Activated CD4-positive, alpha-beta T cell treated with anti-CD3 and anti-CD28 coated beads for 24 hours (primary cell): ENCODE results near the gene LRP2.

Experiments used
- DNase-seq, 2 donors: peaks; one replicate each; pipeline ENCODE4 v3.0.0-alpha.2; 2020; ENCODE audit warnings: low read depth in 2 of 2

LRP2 gene

GRCh38 chr2:169091761-169092519 lies 270.4 kb downstream of the LRP2 start:
- no peak for DNase-seq

GRCh38 chr2:169091256-169091655 lies 271.1 kb downstream of the LRP2 start:
- no peak for DNase-seq

DNA sequence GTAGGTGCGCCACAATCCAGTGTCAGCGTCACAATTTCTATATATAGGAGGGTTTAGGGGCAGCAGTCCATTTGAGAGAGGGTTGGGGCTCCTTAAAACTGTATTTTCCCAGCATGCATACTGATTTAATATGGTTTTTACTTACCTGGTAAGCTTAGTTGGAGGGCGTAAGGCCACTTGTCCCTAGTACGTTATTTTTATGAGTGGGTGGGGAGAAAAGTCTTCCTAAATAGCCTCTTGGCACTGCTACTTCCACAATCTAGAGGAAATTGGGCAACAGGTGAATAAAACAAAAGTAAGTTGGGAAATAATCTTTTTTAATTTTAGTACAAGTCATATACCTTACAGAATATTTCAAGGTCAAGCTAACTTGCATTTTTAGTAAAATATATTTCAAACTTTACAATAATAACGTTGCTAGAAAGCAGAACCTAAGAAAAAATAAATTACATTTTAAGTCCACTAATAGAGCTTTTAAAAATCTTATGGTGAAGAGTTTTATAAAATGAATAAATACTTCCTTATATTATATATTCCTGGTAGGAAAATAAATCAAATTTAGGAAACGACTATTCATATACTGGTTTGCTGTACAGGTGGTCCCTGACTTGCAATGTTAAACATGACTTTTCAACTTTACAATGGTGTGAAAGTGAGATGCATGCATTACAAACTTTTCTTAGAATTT lies 272.1 kb downstream of the LRP2 start:
- DNase-seq, result no peak

DNA sequence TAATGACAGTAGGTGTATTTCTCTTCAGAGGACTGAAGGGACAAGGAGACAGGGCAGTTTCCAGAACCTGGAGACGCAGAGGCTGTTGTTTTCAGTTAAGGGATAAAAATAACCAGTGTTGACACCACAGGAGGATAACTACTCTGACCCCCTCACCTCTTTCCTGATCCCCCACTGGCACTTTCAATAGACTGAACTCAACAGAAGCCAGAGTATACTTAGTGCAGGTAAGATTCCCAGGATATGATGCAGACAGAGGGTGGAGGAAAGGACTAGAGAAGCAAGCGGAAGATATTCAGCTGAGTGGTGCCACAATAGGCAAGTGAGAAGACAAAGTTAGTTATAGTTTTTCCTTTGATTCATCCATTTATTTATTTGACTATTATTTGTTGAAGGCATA lies 273.2 kb downstream of the LRP2 start:
- DNase-seq, result no peak

DNA sequence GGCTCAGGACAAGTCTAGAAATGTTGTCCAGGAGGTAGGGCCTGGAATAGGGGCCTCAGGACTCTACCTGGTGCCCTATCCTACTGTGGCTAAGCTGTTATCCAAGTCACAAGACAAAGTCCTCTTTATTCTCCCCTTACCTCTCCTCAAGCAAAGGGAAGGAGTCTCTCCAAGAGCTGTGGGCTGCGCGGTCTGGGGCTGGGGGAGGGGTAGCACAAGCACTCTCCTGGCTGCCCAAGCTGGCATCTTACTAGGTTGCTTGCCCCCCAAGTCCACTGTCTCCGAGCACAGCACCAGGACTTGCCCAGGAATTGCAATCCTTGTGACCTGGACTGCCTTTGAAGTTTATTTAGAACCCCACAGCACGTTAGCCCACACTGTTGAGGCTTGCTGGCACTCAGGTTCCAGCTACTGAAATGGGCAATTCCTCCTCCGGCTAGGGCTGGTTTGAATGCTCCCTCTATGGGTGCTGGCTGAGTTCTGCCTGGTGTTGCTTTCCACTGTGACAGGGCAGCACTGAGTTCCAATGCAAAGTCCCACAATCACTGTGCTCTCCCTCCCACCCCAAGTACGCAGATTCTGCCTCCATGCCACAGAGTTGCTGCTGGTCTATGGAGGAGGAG lies 274.5 kb downstream of the LRP2 start:
- no peak for DNase-seq

GRCh38 chr2:169086893-169087467 lies 275.4 kb downstream of the LRP2 start:
- DNase-seq, result no peak

DNA sequence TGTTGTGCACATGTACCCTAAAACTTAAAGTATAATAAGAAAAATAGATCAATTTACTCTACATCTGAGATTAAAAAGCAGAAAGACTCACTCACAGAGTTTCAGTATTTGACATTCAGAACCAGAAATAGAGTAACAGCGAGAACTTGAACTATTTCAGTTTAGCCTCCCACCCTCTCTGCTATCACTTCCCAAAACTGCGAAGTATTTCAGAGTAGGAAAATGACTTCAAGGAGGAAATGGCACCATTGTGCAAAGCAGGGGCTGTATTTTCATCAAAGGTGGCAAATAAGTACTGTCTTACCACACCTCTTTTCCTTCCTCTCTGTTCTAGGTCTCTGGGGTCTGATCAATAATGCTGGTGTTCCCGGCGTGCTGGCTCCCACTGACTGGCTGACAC lies 279.3 kb downstream of the LRP2 start:
- no peak for DNase-seq

DNA sequence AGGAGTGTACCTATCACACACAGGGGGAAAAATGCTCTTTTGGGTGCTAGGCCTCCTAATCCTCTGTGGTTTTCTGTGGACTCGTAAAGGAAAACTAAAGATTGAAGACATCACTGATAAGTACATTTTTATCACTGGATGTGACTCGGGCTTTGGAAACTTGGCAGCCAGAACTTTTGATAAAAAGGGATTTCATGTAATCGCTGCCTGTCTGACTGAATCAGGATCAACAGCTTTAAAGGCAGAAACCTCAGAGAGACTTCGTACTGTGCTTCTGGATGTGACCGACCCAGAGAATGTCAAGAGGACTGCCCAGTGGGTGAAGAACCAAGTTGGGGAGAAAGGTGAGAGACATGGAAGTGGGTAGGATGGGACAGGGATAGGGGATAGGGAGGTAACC lies 280.8 kb downstream of the LRP2 start:
- no peak for DNase-seq

GRCh38 chr2:169080250-169081069 lies 281.9 kb downstream of the LRP2 start:
- no peak for DNase-seq

- no peak for DNase-seq
These were observed 284.6 kb downstream of the LRP2 start for GRCh38 chr2:169077674-169078240.
